Stomach (tissue), 9 donors: ENCODE data around the gene GJD4. TPM values are rescaled to one million over a fixed set of nuclear protein-coding genes. Genes with fewer than 3 reads are reported as not detected.
A peak's percentile ranks its signal among the peaks of the same experiment; 100 is the strongest.

Experiments used
- DNase-seq, 2 donors: peaks; one replicate each; pipeline versions ENCODE4 v3.0.0 to v3.0.0-alpha.2; 2013 to 2019
- H3K27ac ChIP-seq, 5 donors: fragments of 200-600 bp in 4 of 5; sonication (generic) in 4 of 5; one replicate each; pipeline ENCODE4 v1.5.1; 2013 to 2019; ENCODE audit warnings: mild to moderate bottlenecking in 1 of 5, moderate library complexity in 1 of 5
- H3K27me3 ChIP-seq, 3 donors: fragments of 200-600 bp; sonication (generic); one replicate each; pipeline ENCODE4 v1.5.1; 2017 to 2019; ENCODE audit warnings: mixed run types in 1 of 3
- H3K36me3 ChIP-seq, 4 donors: fragments of 200-600 bp; sonication (generic); 1 replicate in 3 of 4; 2 replicates in 1 of 4; pipeline ENCODE4 v1.5.1; 2016 to 2019
- H3K4me1 ChIP-seq, 4 donors: fragments of 200-600 bp; sonication (generic); one replicate each; pipeline ENCODE4 v1.5.1; 2016 to 2019
- H3K4me3 ChIP-seq, 4 donors: fragments of 200-600 bp; sonication (generic) in 3 of 4; one replicate each; pipeline ENCODE4 v1.5.1; 2016 to 2019; ENCODE audit warnings: mild to moderate bottlenecking in 1 of 4
- H3K9me3 ChIP-seq, 4 donors: fragments of 200-600 bp; sonication (generic); one replicate each; pipeline ENCODE4 v1.5.1; 2016 to 2019
- EP300 ChIP-seq: sonication (generic); formaldehyde crosslinking; IDR thresholded peaks from one replicate; pipeline ENCODE4 v1.6.1; 2017; ENCODE audit warnings: antibody characterized with exemption
- POLR2A ChIP-seq, 4 donors: fragments of 450-650 bp; IDR thresholded peaks; one replicate each; pipeline ENCODE4 v1.6.1; 2016; ENCODE audit warnings: antibody characterized with exemption in 4 of 4, control low read depth in 2 of 4, mild to moderate bottlenecking in 1 of 4, moderate library complexity in 1 of 4
- POLR2AphosphoS5 ChIP-seq, 3 donors: sonication (generic); formaldehyde crosslinking; IDR thresholded peaks; one replicate each; pipeline ENCODE4 v1.6.1; 2016; ENCODE audit warnings: antibody characterized with exemption in 3 of 3
- WGBS, 5 donors: extraction: QIAGEN DNeasy Blood & Tissue Kit in 3 of 5; methylation state at CpG; one replicate each; pipeline versions ENCODE4 v1.1.5 to v1.1.7; 2013 to 2018; 5-methylcytosine and 5-hydroxymethylcytosine counted together
- intact Hi-C: fragments of 100-400 bp; cut with DNase I; formaldehyde crosslinking; loops from one replicate; pipeline ENCODE4 v1.15.1; 2023; ENCODE audit warnings: low total_unique reads
- polyA plus RNA-seq, 3 donors: library from polyadenylated mRNA; stranded (reverse); fragments of 200-250 nt; gene quantifications; one replicate each; pipeline ENCODE4 v1.2.3, GENCODE V29; 2013
- total RNA-seq, 5 donors: library from RNA; depleted of rRNA; stranded (reverse); fragments of >200 nt; gene quantifications; one replicate each; pipeline versions ENCODE4 v1.1.0 to v1.2.3, GENCODE V29; 2014 to 2016
- TF ChIP-seq, protein P1 (sequence below), 7 experiments: fragments of 450-650 bp in 4 of 7; fragments of 200-600 bp in 3 of 7; sonication (generic) in 3 of 7; IDR thresholded peaks; one replicate each; pipeline ENCODE4 v1.5.1; 2016 to 2019; ENCODE audit warnings: antibody characterized with exemption in 7 of 7, control low read depth in 2 of 7, mild to moderate bottlenecking in 1 of 7
- donor health status: healthy with polysubstance abuse.
- donor health status: Bipolar disorder and iron deficiency.
- donor health status: healthy.

Gene GJD4
- total and polyA plus RNA-seq, 8 donors: not detected

DNA sequence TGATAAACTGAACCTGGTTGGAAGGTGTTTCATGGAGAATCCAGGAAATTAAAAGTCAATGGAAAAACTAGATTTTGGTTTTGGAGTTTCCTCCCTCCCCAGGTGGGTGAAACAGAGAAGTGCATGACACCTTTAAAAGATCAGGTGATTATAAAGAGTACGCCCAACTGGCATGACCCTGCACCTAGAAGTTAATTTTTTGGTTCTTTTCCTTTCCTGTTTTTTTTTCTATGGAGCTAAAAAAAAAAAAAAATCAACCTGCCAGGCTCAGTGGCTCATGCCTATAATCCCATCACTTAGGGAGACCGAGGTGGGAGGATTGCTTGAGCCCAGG, 7.9 kb downstream of the GJD4 start:
- intact Hi-C loops: no loop called here
- Histone ChIP-seq H3K4me3 (no peak overlapping the region), H3K9me3 (peaks cover 0 to 7% (median 0%) of the 10 kb centered on the region in 4 donors), H3K27me3 (peaks cover 0 to 56% (median 6%) of the 10 kb centered on the region in 3 donors), H3K4me1 (peaks cover 3 to 4% (median 3%) of the 10 kb centered on the region in 4 donors), H3K36me3 (no peaks in the 10 kb centered on the region), H3K27ac (no peak overlapping the region)
- no peak for DNase-seq
- 48 to 69% (median 56%) methylated on average over 2 of the region's 2 CpGs for WGBS, 5 donors
- no peak for TF ChIP-seq POLR2AphosphoS5 (IDR thresholded peaks at IDR 0.05)
- TF ChIP-seq, protein P1, sequence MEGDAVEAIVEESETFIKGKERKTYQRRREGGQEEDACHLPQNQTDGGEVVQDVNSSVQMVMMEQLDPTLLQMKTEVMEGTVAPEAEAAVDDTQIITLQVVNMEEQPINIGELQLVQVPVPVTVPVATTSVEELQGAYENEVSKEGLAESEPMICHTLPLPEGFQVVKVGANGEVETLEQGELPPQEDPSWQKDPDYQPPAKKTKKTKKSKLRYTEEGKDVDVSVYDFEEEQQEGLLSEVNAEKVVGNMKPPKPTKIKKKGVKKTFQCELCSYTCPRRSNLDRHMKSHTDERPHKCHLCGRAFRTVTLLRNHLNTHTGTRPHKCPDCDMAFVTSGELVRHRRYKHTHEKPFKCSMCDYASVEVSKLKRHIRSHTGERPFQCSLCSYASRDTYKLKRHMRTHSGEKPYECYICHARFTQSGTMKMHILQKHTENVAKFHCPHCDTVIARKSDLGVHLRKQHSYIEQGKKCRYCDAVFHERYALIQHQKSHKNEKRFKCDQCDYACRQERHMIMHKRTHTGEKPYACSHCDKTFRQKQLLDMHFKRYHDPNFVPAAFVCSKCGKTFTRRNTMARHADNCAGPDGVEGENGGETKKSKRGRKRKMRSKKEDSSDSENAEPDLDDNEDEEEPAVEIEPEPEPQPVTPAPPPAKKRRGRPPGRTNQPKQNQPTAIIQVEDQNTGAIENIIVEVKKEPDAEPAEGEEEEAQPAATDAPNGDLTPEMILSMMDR (IDR thresholded peaks at IDR 0.05): no peak

DNA sequence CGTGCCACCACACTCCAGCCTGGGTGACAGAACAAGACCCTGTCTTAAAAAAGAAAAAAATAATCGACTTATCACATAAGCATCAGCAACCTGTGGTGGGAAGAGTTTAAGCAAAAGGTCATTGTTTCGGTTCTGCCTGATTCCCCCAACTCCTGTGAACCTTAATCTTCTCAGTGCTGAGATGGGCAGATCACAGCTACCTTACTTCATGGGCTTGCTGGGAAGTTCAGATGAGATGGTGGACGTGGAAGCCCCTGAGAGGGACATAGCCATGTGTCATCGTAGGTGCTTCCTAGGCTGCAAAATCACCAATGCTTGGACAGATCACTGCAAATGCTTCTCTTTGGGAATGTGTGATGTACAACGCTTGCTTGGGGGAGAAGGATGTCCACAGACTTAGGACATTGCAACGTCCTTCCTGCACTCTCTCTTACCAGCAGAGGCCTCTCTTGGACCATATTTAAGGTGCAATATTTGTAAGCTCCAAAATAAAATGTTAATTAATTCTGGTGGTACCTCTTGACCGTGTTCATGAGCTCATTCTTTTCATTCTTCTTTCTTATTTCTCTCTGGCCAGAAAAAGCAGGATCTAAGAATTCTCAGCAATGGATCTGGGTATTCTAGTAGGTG, 8.6 kb downstream of the GJD4 start:
- TF ChIP-seq, protein P1 (IDR thresholded peaks at IDR 0.05): peak in 2 of 7 experiments; percentile 15 to 21
- TF ChIP-seq POLR2AphosphoS5 (IDR thresholded peaks at IDR 0.05) (no peak), EP300 (no peak)
- intact Hi-C loops: no loop called here
- Histone ChIP-seq H3K27me3 (peaks cover 0 to 50% (median 0%) of the 10 kb centered on the region in 3 donors), H3K27ac (no peak overlapping the region), H3K36me3 (no peaks in the 10 kb centered on the region), H3K4me1 (no peaks in the 10 kb centered on the region), H3K9me3 (peaks cover 0 to 7% (median 0%) of the 10 kb centered on the region in 4 donors), H3K4me3 (no peak overlapping the region)
- DNase-seq: peak in 1 of 2 donors; percentile 41
- 51 to 63% (median 56%) methylated on average over 8 of the region's 8 CpGs for WGBS, 5 donors

DNA sequence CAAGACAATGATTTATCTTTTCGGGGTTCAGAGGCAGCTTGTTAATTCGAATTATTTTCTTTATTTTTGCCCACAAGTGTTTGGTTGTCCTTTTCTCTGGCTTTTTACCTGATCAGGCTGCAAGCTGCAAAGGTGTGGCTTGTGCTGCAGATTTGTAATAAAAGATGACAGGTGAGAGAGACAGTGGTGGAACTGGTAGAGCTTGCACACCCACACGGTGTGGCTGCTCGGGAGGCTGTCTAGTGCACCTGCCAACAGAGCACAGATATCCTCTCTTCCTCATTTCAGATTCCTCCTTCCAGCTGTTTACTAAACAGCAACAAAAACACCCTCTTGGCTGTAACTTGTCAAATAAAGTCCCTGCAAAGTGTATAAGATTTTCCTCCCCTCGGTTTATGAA, 9.2 kb downstream of the GJD4 start:
- DNase-seq: no peak
- Histone ChIP-seq H3K4me1 (no peaks in the 10 kb centered on the region), H3K36me3 (no peaks in the 10 kb centered on the region), H3K4me3 (no peak overlapping the region), H3K9me3 (peaks cover 0 to 7% (median 0%) of the 10 kb centered on the region in 4 donors), H3K27me3 (peaks cover 0 to 46% (median 0%) of the 10 kb centered on the region in 3 donors), H3K27ac (no peak overlapping the region)
- 40 to 46% (median 45%) methylated on average over 5 of the region's 5 CpGs for WGBS, 5 donors
- TF ChIP-seq POLR2AphosphoS5 (IDR thresholded peaks at IDR 0.05) (no peak), EP300 (no peak), POLR2A (IDR thresholded peaks at IDR 0.05) (no peak)
- TF ChIP-seq, protein P1 (IDR thresholded peaks at IDR 0.05): no peak
- intact Hi-C loops: no loop called here

DNA sequence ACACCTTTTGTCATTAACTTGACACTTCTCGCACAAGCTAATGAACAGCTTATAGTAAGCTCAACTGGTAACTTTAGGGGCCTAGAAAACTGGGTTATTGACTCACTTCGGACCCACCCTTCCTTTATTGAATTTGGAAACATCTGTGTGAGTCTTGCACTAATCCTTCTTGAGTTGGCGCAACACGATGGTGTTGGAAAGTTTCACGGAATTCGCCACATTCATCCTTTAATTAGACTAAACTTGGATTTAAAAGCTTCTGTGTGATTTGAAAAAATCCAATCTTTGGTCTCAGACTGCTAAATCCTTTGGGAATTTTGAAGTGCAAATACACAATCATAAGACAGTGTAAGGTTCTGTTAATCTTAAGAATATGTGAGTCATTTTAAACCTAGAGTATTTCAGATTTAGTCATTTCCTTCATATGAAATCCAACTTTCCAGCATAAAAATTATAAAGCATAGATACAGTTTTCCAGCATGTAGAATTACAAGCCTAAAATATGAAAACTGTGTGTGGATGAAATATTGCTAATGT, 21.9 kb downstream of the GJD4 start:
- no peak for DNase-seq
- WGBS, 5 donors: 76 to 82% (median 80%) methylated on average over 6 of the region's 6 CpGs
- no peak for TF ChIP-seq EP300
- no peak for TF ChIP-seq POLR2AphosphoS5 (IDR thresholded peaks at IDR 0.05)
- TF ChIP-seq POLR2A (IDR thresholded peaks at IDR 0.05): no peak
- TF ChIP-seq, protein P1 (IDR thresholded peaks at IDR 0.05): no peak
- no peak overlapping the region for H3K4me3 ChIP-seq
- peaks cover 0 to 12% (median 0%) of the 10 kb centered on the region in 3 donors for H3K27me3 ChIP-seq
- no peaks in the 10 kb centered on the region for H3K4me1 ChIP-seq
- H3K36me3 ChIP-seq: no peaks in the 10 kb centered on the region
- intact Hi-C loops: no loop called here
- H3K9me3 ChIP-seq: no peaks in the 10 kb centered on the region
- H3K27ac ChIP-seq: no peak overlapping the region
